ENCODE measurements around the gene PDE5A.

Gene PDE5A

DNA sequence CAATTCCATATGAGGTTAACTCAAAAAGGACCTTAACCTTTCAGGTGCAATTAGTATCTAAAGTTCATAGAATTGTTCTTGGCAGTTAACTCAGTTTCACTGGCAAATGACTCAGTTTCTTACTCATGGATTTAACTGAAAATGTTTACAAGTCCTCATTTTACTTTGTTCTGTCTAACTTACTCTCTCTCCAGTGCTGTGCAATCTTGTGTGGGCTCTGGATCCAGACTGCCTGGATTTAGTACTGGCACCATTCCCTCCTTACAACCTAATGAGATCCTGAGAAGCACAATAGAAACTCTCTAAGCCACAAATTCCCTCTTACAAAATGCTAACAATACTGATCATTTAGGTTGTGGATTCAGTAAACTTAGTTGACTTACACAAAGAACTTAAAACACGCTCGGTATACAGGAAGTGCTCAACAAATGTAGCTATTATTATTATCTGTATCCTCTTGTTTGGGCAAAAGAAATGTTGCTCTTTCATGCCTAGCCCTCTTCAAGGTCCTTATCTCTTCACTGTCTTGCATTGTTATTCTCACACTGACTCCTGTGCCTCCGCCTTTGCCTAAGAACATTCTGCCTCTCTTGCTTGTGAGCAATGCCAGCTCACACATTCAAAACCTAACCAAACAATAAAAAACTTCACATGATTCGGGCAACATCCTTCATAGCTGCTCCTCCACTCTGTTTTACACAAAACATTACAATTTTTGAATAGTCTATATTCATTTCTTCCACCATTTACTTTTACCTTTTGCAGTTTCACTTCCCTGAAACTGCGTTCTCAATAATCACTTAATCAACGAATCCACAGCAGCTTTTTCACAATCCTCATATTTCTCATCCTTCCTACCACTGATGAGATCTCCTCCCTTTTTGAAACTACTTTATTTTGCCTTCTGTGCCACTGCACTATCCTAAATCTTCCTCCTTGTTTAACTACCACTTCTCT, 91.8 kb downstream of the PDE5A start:
- Histone ChIP-seq H3K79me2 (ENCODE audit: low read length) (no peaks in the 10 kb centered on the region), H3K4me3 (ENCODE audit: low read length) (no peak overlapping the region), H4K20me1 (ENCODE audit: insufficient read depth, low read length) (no peaks in the 10 kb centered on the region), H3K27me3 (replicated peaks; ENCODE audit: insufficient read depth, low read length) (no peaks in the 10 kb centered on the region), H3K9ac (ENCODE audit: low read length) (no peak overlapping the region), H3K9me3 (replicated peaks; ENCODE audit: insufficient read depth, low read length) (no peaks in the 10 kb centered on the region), H3K4me1 (ENCODE audit: low read length) (no peaks in the 10 kb centered on the region), H3K27ac (ENCODE audit: low read length) (no peak overlapping the region), H3F3A (ENCODE audit: insufficient read depth, low read length) (no peaks in the 10 kb centered on the region), H3K9me2 (replicated peaks; ENCODE audit: insufficient read depth, low read length) (no peaks in the 10 kb centered on the region), H2AFZ (ENCODE audit: low read length) (no peak overlapping the region), H3K36me3 (replicated peaks; ENCODE audit: insufficient read depth, low read length) (peaks cover 2% of the 10 kb centered on the region; the same call in 1 of the 2 replicates), H3K4me2 (ENCODE audit: low read depth, low read length) (no peak overlapping the region)
- DNase-seq, result no peak
- TF ChIP-seq EZH2 (optimal IDR thresholded peaks at IDR 0.05; ENCODE audit: low read depth, low read length), result no peak
- TF ChIP-seq EZH2phosphoT487 (IDR thresholded peaks at IDR 0.05; ENCODE audit: low read length), result no peak
- TF ChIP-seq, protein P1, sequence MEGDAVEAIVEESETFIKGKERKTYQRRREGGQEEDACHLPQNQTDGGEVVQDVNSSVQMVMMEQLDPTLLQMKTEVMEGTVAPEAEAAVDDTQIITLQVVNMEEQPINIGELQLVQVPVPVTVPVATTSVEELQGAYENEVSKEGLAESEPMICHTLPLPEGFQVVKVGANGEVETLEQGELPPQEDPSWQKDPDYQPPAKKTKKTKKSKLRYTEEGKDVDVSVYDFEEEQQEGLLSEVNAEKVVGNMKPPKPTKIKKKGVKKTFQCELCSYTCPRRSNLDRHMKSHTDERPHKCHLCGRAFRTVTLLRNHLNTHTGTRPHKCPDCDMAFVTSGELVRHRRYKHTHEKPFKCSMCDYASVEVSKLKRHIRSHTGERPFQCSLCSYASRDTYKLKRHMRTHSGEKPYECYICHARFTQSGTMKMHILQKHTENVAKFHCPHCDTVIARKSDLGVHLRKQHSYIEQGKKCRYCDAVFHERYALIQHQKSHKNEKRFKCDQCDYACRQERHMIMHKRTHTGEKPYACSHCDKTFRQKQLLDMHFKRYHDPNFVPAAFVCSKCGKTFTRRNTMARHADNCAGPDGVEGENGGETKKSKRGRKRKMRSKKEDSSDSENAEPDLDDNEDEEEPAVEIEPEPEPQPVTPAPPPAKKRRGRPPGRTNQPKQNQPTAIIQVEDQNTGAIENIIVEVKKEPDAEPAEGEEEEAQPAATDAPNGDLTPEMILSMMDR (IDR thresholded peaks at IDR 0.05; ENCODE audit: low read length), result no peak

DNA sequence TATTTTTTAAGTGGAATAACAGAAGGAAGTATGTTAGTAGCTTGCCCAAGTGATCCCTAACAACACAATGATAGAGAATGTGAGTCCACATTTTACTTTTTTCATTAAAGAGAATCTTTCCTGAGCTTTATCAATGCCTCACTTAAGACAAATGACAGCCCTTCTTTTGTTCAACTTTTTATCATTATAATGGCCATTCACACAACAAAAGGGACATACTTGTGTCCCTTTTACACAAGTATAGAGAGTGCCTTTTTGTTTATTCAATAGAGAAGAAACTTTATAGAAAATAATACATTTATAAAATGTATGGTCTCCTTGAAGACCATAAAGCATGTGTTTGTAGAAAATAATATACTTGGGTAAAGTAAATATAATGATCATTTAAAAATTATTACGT, 96.3 kb downstream of the PDE5A start:
- TF ChIP-seq EZH2phosphoT487 (IDR thresholded peaks at IDR 0.05; ENCODE audit: low read length) (no peak), EZH2 (optimal IDR thresholded peaks at IDR 0.05; ENCODE audit: low read depth, low read length) (no peak)
- TF ChIP-seq, protein P1 (IDR thresholded peaks at IDR 0.05; ENCODE audit: low read length), result no peak
- H3K4me3 ChIP-seq (ENCODE audit: low read length), result no peak overlapping the region
- no peak overlapping the region for H3K27ac ChIP-seq (ENCODE audit: low read length)
- no peaks in the 10 kb centered on the region for H3F3A ChIP-seq (ENCODE audit: insufficient read depth, low read length)
- no peaks in the 10 kb centered on the region for H3K27me3 ChIP-seq (replicated peaks; ENCODE audit: insufficient read depth, low read length)
- no peak overlapping the region for H2AFZ ChIP-seq (ENCODE audit: low read length)
- H3K9me3 ChIP-seq (replicated peaks; ENCODE audit: insufficient read depth, low read length), result no peaks in the 10 kb centered on the region
- no peaks in the 10 kb centered on the region for H4K20me1 ChIP-seq (ENCODE audit: insufficient read depth, low read length)
- H3K4me1 ChIP-seq (ENCODE audit: low read length), result no peaks in the 10 kb centered on the region
- H3K4me2 ChIP-seq (ENCODE audit: low read depth, low read length), result no peak overlapping the region
- DNase-seq, result no peak
- no peak overlapping the region for H3K9ac ChIP-seq (ENCODE audit: low read length)
- no peaks in the 10 kb centered on the region for H3K79me2 ChIP-seq (ENCODE audit: low read length)
- H3K36me3 ChIP-seq (replicated peaks; ENCODE audit: insufficient read depth, low read length), result 0 out of 2 replicates have a peak, but pooled peaks cover 2% of the 10 kb centered on the region
- no peaks in the 10 kb centered on the region for H3K9me2 ChIP-seq (replicated peaks; ENCODE audit: insufficient read depth, low read length)

DNA sequence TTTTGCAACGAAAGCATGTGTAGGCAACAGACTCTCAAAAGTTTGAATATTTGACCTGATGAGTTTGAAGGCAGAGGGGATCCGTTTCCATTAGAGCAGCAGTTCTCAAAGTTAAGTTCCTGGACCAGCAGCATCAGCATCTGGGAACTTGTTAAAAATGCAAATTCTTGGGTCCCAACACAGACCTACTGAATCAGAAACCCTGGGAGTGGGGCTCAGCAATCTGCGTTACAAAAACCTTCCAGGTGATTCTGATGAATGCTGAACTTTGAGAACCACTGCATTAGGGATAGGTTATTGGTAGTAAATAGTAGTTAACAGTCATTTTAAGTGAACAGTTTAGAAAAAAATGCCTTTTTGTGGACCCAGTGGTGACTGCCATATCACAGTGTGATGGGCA, 98.8 kb downstream of the PDE5A start:
- H3K27ac ChIP-seq (ENCODE audit: low read length), result no peak overlapping the region
- no peak overlapping the region for H3K4me3 ChIP-seq (ENCODE audit: low read length)
- H3K27me3 ChIP-seq (replicated peaks; ENCODE audit: insufficient read depth, low read length), result no peaks in the 10 kb centered on the region
- TF ChIP-seq EZH2 (optimal IDR thresholded peaks at IDR 0.05; ENCODE audit: low read depth, low read length) (no peak), EZH2phosphoT487 (IDR thresholded peaks at IDR 0.05; ENCODE audit: low read length) (no peak)
- TF ChIP-seq, protein P1 (IDR thresholded peaks at IDR 0.05; ENCODE audit: low read length), result no peak
- no peak overlapping the region for H2AFZ ChIP-seq (ENCODE audit: low read length)
- no peak for DNase-seq
- H3K4me1 ChIP-seq (ENCODE audit: low read length), result no peaks in the 10 kb centered on the region
- no peak overlapping the region for H3K9ac ChIP-seq (ENCODE audit: low read length)
- H3F3A ChIP-seq (ENCODE audit: insufficient read depth, low read length), result no peaks in the 10 kb centered on the region
- H3K79me2 ChIP-seq (ENCODE audit: low read length), result no peaks in the 10 kb centered on the region
- no peaks in the 10 kb centered on the region for H4K20me1 ChIP-seq (ENCODE audit: insufficient read depth, low read length)
- H3K4me2 ChIP-seq (ENCODE audit: low read depth, low read length), result no peak overlapping the region
- H3K9me2 ChIP-seq (replicated peaks; ENCODE audit: insufficient read depth, low read length), result no peaks in the 10 kb centered on the region
- H3K36me3 ChIP-seq (replicated peaks; ENCODE audit: insufficient read depth, low read length), result 0 out of 2 replicates have a peak, but pooled peaks cover 2% of the 10 kb centered on the region
- H3K9me3 ChIP-seq (replicated peaks; ENCODE audit: insufficient read depth, low read length), result no peaks in the 10 kb centered on the region

All from MM.1S (cell line).